Loucy (cell line): Measurements from ENCODE around the gene TAS2R41.

Experiments used
- CTCF ChIP-seq: fragments of 200-600 bp; sonication (generic); conservative IDR thresholded peaks from 2 replicates; pipeline ENCODE4 v1.5.1; 2014; ENCODE audit warnings: mild to moderate bottlenecking, antibody characterized with exemption, low read length
- EZH2phosphoT487 ChIP-seq: fragments of 200-600 bp; IDR thresholded peaks from 2 replicates; pipeline ENCODE4 v1.6.1; 2018; ENCODE audit warnings: antibody characterized with exemption, mild to moderate bottlenecking, moderate library complexity, borderline replicate concordance

GRCh38 chr7:143429770-143430698, 47.6 kb upstream of the TAS2R41 start:
- TF ChIP-seq CTCF (no peak), EZH2phosphoT487 (no peak)
